HG03064 (cell line): ENCODE results near the gene NLRP5.
"Not testable (repeated sequence)": the region's sequence is repeated elsewhere in the genome, so short reads cannot be mapped to it uniquely, and the experiment has no call there.

ENCODE experiments used
- ATAC-seq: cut with Tn5 transposase; IDR thresholded peaks from one replicate; pipeline ENCODE4 v1.9.1; 2021; ENCODE audit warnings: low read depth; ENCODE audit not compliant: unreplicated experiment

Gene NLRP5

DNA sequence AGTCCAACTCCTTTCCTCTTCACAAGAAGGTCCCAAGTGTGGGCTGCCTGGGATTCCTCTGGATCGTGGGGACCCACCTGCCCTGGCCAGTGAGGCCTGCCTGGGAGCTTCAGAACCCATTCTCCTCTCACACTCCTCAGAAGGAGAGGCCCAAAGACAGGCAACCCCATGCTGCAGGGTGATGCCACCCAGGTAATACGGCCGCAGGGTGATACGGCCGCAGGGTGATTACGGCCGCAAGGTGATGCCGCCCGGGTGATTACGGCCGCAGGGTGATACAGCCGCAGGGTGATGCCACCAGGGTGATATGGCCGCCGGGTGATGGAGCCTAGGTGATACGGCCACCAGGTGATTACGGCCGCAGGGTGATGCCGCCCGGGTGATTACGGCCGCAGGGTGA is 111.7 kb downstream of the NLRP5 start:
- not testable (repeated sequence) for ATAC-seq

DNA sequence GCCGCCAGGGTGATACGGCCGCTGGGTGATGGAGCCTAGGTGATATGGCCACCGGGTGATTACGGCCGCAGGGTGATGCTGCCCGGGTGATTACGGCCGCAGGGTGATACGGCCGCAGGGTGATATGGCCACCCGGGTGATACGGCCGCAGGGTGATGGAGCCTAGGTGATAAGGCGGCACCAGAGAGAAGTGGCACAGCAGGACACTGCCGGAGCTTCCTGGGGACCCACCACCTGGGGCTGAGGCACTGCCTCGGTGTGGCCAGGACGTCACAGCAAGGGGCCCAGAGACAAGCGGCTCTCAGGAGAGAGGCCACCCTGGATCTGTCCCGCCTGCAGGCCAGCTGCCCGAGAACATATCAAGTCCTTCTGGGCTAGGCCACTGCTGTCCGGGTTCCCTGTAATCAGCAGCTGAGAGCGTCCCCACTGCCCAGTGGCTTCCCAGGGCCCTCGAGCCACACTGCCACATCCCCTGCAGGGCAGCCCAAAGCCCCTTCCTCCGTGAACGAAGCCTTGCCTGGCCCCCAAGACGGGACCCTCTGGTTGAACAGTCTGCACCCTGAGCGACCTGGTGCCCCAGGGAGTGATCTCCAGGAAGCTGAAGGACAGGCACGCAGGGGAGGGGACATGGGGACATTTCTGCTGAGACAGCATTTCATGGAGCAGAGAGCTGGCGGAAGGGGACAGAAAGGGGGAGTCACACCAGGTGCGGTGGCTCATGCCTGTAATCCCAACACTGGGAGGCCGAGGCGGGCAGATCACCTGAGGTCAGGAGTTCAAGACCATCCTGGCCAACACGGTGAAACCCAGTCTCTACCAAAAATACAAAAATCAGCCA is 112.4 kb downstream of the NLRP5 start:
- no peak for ATAC-seq

DNA sequence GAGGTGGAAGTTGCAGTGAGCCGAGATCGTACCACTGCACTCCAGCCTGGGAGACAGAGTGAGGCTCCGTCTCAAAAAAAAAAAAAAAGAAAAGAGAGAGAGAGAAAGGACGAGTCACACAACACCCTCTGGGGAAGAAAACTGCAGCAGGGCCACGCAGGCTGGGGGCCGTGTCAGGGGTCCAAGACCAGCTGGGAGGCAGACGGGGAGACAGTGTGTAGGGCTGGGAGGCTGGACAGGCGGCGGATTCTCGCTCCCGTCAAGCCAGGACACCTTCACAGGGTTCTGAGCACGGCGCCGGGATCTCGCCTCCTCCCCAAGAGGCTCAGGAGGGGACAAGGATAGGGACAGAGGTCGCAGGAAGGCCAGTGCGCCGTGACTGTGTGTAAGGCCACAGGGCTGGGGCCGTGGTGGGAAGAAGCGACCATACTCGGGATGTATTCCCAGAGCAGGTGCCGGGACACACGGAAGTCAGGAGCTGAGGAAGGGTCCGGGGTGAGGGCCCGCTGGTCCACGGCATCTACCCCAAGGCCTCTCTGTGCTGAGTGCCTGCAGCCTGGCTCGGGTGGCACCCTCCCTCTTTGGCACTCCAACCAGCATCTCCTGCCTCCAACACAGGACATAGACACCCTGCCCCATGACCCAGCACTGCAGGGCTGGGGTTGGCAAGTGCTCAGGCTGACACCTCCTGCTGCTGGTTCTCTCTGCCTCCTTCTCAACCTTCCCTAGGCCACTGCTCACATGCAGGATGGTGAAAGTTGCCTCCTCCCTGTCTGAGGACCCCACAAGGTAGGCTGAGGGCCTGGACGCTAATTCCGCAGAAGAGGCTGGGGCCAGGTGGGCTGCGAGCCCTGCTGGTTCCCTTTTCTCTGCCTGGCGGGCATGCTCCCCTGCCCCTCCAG is 113.3 kb downstream of the NLRP5 start:
- ATAC-seq = no peak

DNA sequence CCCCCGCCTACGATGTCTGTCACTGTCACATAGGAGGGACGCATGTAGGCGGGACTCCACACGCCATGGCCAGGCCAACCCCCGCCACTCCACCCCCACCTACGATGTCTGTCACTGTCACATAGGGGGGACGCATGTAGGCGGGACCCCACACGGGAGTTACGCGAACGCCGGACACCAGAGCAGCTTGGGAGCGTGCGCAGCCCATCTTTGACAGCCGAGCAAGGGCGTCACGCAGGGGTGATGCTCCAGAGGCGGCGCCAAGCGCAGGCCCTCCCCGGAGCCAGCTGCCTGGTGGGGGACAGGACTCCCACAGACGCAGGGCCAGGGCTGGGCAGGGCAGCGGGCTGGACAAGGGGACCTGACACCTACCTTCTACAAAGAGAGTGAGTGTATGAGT is 114.5 kb downstream of the NLRP5 start:
- ATAC-seq = no peak

DNA sequence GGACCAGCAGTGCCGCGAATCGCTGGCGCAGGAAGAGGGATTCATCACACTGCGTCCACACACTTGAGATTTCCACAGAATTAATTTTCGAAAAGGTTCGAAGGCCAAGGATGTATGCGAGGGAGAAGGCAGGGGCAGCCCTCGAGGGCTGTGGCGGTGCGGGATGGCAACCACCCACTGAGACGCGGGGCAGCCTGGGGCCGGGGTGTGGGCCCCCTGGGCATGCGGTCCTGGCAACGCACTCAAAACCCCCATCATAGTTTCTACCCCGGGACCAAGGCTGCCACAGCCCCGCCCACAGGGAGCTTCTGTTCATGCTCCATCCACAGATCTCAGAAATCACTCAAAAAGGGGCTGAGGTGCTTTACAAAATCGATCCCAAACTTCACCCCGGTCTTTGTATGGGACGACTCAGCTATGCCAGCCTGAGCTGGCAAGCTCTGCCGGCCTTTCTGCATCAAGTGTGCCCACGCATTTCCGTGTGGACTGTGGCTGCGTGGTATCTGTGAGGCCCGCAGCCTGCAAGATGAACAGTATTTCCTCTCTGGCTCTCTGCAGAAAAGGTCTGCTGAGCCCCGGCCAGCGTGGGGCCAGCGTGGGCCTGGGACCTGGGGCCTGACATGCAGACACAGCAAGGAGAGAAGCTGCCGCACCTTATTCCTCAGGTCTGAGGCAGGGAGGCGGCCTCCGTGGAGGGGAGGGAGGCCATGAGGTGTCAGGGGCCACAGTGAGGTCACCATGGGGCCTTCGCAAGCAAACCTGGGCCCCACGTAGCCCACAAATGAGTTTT is 115.4 kb downstream of the NLRP5 start:
- ATAC-seq = no peak

DNA sequence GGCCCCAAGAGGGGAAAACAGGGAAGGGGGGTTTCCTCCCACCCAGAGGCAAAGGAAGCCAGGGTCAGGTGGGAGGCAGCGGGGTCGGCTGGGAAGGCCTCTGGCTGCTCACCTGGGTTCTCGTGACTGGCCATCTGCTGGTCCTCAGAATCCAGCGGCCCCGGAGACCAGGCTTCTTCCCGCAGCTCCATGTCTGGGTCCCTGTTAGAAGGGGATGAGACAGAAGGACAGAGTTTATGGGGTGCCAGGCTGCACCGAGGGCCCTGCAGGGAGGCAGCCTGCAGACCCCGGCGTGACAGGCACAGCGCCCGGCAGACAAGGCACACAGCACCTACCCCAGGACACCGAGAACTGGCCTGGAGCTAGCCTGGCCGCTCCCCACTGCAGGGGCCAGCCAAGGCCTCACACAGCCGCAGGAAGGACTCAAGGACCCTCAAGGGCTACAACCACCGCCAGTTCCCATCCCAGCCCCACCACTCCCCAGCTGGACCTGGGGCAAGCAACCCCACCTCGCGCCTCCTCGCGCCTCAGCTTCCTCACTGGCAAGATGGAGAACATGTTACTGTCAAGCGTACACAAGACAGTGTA is 116.5 kb downstream of the NLRP5 start:
- ATAC-seq = no peak

DNA sequence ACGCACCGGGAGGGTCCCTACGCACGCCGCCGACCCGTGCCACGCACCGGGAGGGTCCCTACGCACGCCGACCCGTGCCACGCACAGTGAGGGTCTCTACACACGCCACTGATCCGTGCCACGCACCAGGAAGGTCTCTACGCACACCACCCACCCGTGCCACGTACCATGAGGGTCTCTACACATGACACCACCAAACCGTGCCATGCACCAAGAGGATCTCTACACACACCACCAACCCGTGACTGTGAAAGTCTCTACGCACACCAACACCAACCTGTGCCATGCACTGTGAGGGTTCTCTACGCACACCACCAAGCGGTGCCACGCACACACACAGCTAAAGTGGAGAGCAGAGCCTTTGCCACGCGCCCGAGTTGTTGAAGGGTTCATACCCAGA is 117.8 kb downstream of the NLRP5 start:
- no peak for ATAC-seq

DNA sequence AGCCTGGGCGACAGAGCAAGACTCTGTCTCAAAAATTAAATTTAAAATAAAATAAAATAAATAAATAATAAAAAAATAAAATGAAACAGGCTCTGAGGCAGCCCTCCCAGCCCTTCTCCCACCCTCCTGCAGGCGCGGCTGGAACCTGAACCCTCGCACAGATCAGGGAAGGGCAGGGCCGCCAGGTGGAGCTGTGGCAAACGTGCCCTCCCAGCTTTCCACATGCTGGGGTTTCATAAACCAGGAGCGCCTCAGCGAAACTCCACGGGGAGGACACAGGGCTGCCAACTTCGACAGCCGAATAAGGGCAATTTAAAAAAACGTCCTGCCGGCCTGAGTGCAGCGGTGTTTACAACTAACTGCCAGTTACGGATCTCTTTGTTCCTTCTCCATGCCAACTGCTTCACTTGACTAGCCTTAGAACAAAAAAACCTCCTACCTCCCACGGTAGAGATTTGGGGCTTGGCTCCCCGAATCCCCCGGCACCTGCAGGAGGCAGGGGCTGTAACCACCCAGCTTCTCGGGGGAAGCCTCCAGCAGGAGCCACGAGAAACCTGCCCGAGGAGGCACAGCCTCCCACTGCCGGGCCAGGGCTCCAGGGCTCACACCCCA is 118.6 kb downstream of the NLRP5 start:
- ATAC-seq = no peak

DNA sequence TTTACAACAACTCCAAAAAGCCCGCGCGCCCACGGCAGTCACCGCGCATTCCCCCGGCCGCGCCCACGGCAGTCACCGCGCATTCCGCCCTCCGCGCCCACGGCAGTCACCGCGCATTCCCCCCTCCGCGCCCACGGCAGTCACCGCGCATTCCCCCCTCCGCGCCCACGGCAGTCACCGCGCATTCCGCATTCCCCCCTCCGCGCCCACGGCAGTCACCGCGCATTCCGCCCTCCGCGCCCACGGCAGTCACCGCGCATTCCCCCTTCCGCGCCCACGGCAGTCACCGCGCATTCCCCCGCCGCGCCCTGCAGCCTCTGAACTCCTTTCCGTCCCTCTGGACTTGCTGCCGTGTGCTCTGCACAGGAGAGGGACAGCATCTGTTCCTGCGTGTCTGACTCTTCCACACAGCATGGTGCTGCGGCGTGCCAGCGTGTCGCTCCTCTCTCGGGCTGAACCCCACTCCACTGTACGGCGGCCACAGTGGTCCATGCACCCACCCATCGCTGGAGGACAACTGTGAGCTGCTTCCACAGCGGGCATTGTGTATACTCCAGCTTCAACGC is 119.3 kb downstream of the NLRP5 start:
- ATAC-seq = not testable (repeated sequence)

DNA sequence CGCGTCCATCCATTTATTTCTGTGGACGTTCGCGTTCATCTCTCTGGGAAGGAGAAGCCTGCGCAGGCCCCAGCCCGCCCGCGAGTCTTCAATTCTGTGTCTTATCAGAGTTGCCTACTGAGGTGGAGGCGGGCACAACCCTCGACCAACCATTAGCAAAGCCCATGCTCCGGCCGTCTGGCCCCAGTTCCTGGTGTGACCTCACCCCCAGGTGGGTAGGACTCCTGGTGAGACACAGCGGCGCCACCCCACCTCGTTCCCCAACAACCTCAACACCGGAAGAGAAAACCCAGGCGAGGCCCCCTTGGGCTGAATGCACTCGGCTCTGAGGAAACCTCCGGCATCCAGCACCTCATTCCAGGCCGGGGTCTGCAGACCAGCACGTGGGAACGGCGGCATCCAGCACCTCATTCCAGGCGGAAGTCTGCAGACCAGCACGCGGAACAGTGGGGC is 119.8 kb downstream of the NLRP5 start:
- ATAC-seq = no peak

DNA sequence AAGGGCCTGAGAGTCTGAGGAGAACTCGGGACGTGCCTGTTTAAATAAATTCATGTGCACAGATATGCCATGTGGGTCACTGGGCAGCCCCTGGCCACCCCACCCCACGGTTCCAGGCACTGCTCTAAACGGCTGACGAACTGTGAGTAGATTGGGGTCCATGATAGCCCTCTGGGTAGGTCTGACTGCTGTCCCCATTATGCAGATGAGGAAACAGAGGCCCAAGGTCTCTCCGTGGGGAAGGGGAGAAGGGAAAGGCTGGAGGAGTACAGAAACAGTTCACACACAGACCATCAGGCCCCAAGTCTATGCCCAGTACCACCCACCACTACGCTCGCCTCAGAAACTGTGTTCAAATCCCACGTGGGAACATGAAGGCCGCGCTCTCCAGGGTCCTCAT is 120.4 kb downstream of the NLRP5 start:
- ATAC-seq = no peak

DNA sequence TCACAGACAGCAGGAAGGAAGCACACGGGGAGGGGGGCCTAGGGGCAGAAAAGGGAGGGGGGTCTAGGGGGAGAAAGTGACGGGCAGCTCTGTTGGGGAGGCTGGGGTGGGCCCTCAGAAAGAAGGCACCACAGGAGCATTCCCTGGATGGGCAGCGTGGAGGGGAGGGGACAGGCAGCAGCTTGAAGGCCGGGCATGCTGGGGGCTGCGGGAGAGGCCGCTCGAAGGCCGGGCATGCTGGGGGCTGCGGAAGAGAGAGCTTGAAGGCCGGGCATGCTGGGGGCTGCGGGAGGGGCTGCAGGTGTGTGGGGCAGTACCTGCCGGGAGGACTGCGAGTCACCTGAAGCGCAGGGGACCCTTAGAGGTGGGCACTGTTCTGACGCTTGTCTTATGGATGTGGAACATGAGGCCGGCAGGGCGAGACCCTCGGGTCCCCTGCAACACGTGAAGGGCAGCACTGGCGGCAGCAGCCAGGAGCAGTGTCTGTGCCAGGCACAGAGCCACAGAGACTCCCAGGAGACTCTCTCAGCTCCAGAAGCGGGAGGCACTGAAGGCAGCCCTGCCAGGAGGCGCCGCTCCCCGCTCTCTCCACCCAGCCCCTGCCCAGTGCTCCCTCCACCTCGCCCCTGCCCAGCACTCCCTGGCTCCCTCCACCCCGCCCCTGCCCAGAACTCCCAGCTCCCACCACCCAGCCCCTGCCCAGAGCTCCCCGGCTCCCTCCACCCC is 121.2 kb downstream of the NLRP5 start:
- no peak for ATAC-seq

DNA sequence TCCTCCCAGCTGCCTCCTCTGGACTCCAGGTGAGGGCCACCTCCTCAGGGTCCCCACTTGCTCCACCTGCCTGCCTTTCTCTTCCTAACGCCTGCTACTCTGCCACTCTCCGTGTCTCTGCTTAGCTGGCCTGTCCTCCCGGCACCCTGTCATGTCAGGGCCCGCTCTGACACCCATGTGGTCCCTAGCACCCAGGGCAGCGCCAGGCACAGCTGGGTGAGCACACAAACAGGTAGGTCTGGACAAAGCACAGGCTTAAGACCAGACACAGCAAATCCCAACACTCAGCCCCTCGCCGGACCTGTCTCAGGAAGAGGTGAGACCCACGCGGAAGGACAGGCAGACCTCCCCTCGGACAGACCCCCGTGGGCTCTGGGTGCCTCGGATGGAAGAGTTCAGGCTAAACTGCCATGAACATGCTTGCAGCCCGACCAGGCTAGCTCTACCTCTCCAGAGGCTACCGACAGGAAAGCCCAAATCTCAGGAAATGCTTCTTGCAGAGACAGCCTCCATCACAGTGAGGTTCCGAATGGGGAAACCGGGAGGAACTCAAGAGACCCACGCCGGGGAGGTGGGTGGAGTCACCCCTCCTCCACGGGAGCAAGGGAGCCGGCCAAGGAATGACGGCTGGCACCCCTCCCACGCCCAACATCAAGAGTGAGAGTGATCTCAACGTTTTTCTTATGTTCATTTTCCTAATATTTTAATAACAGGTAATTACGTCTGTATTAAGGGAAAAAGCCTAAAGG is 122.0 kb downstream of the NLRP5 start:
- ATAC-seq = no peak

DNA sequence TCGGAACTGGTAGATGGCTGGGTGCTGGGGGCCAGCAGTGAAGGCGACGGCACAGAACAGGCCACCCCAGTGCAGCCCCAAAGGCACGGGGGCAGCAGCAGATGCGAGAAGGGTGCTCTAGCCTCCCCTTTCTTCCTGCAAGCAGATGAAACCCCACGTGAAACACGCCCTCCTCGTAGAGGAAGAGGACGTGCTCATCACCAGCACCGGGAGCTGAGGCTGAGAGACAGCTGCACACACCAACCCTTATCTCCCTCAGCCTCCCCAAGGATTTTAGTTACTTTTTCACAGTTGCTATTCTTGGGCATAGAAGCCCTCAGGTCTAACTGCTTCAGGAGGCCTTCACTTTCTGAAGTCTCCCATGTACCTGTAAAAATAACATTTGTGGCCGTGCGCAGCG is 122.7 kb downstream of the NLRP5 start:
- no peak for ATAC-seq

DNA sequence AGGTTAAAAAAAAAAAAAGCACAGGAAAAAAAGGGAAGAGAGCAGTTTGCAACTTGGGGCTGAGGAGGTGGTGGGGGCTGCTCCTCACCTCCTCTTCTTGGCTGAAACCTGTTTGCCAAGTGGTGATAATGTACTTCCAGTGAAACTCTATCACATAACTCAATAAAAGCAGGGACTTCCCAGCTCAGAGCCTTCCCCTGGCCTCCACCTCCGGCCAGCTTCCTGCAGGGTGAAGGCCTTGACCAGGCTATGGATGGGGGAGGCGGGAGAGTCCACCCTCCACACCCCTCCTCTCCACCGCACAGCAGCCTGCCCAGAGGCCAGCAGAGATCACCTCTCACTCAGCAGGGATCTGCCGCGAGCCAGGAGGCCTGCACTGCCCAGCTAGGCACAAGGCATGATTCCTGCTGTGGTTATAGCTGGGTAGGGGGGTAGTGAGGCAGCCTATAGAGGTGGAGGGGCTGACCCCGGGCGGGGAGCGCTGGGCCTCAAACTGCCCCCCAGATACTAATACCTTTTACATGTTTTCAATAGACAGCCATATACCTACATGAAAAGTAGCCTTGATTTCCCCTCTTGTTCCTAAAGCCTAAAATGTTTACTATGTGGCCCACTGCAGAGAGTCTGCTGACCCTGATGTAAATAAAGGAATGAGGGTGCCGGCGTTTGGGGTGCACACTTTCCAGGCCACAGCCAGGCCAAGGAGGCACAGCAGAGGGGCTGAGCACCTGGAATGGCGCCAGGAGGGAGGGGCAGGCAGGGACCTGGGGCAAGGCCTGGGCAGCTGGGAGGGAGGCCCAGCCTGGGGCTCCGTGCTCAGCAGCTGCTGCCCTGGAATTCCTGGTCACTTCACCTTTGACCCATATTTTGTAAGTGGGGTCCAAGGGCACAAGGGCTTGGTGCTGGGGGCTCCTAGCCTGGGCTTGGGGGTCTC is 124.2 kb downstream of the NLRP5 start:
- ATAC-seq = no peak
